HUES64 (cell line): ENCODE data around the gene APBB2.

ENCODE experiments used
- H3K27ac ChIP-seq: 2 replicates; pipeline ENCODE4 v1.7.0; 2013; ENCODE audit warnings: low read depth, low read length, inconsistent platforms
- H3K27me3 ChIP-seq: 2 replicates; pipeline ENCODE4 v1.6.1; 2013; ENCODE audit warnings: mild to moderate bottlenecking, low read length; ENCODE audit not compliant: insufficient read depth
- H3K36me3 ChIP-seq: 2 replicates; pipeline ENCODE4 v1.6.1; 2013; ENCODE audit warnings: mild to moderate bottlenecking, low read length; ENCODE audit not compliant: insufficient read depth
- H3K4me1 ChIP-seq: 2 replicates; pipeline ENCODE4 v1.6.1; 2013; ENCODE audit warnings: mild to moderate bottlenecking, low read length, moderate library complexity; ENCODE audit not compliant: insufficient read depth
- H3K4me3 ChIP-seq: 2 replicates; pipeline ENCODE4 v1.5.1; 2013; ENCODE audit warnings: mild to moderate bottlenecking, low read length, moderate library complexity
- H3K9ac ChIP-seq: 2 replicates; pipeline ENCODE4 v1.6.1; 2013; ENCODE audit warnings: mild to moderate bottlenecking, low read depth, low read length
- H3K9me3 ChIP-seq: 2 replicates; pipeline ENCODE4 v1.6.1; 2013; ENCODE audit warnings: low read depth, low read length; ENCODE audit not compliant: insufficient read depth
- WGBS: fragments of 150-250, 120-280 bp; methylation state at CpG from one replicate; pipeline ENCODE4 v1.1.7; 2013; ENCODE audit warnings: missing lambda C conversion rate; 5-methylcytosine and 5-hydroxymethylcytosine counted together

Gene APBB2

DNA sequence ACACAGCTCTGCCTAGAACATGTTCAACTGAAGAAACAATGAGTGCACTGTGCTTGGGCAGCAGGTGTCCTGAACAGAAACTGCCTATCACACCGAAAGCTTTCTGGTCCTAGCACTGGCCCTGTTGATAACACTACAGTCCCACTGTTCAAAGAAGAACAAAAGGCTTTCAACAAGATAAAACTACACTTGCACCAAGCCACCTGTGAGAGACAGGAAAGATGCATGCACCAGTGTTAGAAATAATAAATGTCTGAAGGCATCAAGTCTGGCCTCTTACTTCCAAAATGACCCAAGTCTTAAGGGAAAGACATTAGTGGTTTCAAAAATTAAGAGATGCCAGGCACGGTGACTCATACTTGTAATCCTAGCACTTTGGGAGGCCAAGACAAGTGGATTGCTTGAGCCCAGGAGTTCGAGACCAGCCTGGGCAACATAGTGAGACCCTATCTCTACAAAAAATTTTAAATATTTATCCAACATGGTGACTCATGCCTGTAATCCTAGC, 68.7 kb downstream of the APBB2 start:
- WGBS = 78% methylated on average over 3 of the region's 3 CpGs
- H3K4me1 ChIP-seq = peaks cover 24% of the 10 kb centered on the region
- H3K27ac ChIP-seq = no peak overlapping the region
- H3K4me3 ChIP-seq = no peak overlapping the region
- peaks cover 3% of the 10 kb centered on the region; the same call in 1 of the 2 replicates for H3K36me3 ChIP-seq
- H3K9me3 ChIP-seq = no peaks in the 10 kb centered on the region
- H3K9ac ChIP-seq = peak overlapping the region; percentile 14; the same call in 1 of the 2 replicates
- H3K27me3 ChIP-seq = no peaks in the 10 kb centered on the region

DNA sequence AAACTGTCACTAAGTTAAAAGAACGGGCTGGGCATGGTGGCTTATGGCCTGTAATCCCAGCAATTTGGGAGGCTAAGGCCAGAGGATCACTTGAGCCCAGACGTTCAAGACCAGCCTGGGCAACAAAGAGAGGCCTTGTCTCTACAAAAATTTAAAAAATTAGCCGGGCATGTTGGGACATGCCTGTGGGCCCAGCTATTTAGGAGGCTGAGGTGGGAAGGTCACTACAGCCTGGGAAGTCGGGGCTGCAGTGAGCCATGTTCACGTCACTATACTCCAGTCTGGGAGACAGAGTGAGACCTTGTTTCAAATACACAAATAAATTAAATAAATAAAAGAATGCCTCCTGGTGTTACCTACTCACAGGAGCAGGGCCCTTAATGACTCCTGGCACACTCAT, 69.5 kb downstream of the APBB2 start:
- H3K4me3 ChIP-seq = no peak overlapping the region
- H3K27me3 ChIP-seq = no peaks in the 10 kb centered on the region
- H3K9ac ChIP-seq = 0 out of 2 replicates have a peak overlapping the region, but pooled peaks have one; percentile 14
- no peaks in the 10 kb centered on the region for H3K9me3 ChIP-seq
- no peak overlapping the region for H3K27ac ChIP-seq
- WGBS = 73% methylated on average over 5 of the region's 5 CpGs
- H3K36me3 ChIP-seq = peaks cover 3% of the 10 kb centered on the region; the same call in 1 of the 2 replicates
- H3K4me1 ChIP-seq = peaks cover 28% of the 10 kb centered on the region

DNA sequence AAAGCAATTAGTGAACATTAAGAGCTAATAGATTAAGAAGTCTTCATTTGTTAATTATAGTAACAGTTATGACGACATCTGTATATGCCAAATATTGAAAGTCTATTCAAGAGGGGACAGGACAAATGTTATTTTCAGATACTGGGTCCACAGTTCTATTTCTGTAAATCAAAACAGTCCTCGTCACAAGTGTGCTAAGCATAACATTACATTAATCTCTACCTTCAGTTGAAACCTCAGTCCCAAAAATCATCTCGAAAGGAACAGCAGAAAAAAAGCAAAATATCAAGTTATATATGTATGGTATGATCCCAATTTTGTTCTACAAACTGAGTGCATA, 70.3 kb downstream of the APBB2 start:
- H3K4me1 ChIP-seq = peaks cover 28% of the 10 kb centered on the region
- H3K4me3 ChIP-seq = no peak overlapping the region
- no peak overlapping the region for H3K27ac ChIP-seq

DNA sequence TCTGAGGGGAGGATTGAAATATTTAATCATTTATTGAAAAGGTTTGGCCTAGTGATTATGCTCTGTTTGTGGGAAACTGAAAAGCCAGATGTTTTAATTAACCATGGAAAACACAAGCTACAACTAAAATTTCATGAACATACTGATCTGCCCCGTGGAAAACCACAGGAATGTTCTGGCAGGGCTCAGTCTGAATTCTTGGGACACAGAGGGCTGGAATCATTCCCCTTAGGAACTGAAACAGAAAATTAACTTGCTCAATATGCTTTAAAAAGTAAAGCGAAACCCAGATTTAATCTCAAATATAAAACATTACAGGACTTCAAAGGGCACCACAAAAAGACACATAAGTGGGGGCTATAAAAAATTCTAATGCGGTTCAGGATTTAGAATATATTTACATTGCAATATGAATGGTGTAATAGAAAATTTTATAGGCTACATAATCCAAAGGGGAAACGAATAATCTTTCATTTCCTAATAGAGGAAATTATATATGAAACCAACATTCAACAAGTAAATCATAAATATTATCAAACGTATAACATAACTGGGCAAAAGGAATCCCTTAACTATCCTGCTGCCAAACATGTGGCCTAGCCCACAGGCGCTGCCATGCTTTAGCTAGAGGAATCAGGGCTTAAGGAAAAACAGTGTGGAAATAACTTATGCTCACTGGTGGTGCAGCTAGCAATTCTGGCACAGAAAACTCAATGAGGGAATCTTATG, 70.9 kb downstream of the APBB2 start:
- H3K4me3 ChIP-seq = no peak overlapping the region
- peaks cover 3% of the 10 kb centered on the region; the same call in 1 of the 2 replicates for H3K36me3 ChIP-seq
- H3K27ac ChIP-seq = no peak overlapping the region
- H3K4me1 ChIP-seq = peaks cover 28% of the 10 kb centered on the region
- no peaks in the 10 kb centered on the region for H3K27me3 ChIP-seq
- H3K9ac ChIP-seq = no peak overlapping the region
- no peaks in the 10 kb centered on the region for H3K9me3 ChIP-seq
- WGBS = 88% methylated on average over 3 of the region's 6 CpGs

More for the DNA sequence above, 70.3 kb downstream of the APBB2 start:
- Histone ChIP-seq H3K27me3 (no peaks in the 10 kb centered on the region), H3K9me3 (no peaks in the 10 kb centered on the region), H3K9ac (no peak overlapping the region), H3K36me3 (peaks cover 3% of the 10 kb centered on the region; the same call in 1 of the 2 replicates)
- 97% methylated on average over 3 of the region's 3 CpGs for WGBS

DNA sequence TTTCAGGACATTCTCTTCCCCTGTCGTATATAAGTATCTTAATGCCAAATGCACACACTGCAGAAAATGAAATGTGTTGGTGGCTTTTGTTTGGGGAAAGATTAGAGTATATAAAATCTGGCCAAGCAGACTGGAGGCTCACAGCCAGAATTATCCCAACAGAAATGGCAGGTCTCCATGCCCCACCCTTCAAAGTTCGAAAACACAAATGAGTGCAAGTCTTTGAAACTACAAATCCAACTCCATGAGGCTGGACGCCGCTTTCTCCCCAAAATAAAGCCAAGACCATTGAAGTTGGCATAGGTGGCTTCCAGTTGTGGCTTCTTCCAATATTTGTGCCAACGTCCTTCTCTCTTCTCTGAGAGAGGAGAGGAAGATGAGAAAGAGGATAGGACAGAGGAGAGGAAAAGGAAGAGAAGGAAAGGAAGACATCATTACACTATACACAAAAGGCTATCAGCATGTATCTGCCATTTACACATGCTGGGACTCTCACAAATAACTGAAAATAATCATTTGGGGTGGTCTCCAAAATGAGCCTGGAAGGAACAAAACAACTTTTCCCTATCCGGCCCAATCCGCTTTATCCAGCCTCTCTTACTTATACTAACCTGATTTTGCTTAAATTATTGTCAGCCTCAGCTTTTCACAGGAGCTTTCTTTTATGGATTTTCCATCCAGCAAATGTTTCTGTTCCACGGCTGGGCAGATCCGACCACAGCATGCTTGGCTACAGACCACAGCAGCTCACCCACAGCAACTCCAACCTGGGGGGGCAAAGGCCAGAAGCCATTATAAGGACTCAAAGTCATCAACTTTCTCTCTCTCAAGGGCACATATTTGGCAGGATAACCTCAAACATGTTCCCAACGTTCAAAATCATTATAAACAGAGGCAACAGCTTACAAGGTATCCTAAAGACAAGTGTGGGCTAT, 71.7 kb downstream of the APBB2 start:
- Histone ChIP-seq H3K4me1 (peaks cover 27% of the 10 kb centered on the region), H3K27me3 (no peaks in the 10 kb centered on the region), H3K27ac (no peak overlapping the region), H3K4me3 (no peak overlapping the region), H3K36me3 (peaks cover 3% of the 10 kb centered on the region; the same call in 1 of the 2 replicates), H3K9ac (no peak overlapping the region), H3K9me3 (no peaks in the 10 kb centered on the region)
- 93% methylated on average over 8 of the region's 10 CpGs for WGBS

DNA sequence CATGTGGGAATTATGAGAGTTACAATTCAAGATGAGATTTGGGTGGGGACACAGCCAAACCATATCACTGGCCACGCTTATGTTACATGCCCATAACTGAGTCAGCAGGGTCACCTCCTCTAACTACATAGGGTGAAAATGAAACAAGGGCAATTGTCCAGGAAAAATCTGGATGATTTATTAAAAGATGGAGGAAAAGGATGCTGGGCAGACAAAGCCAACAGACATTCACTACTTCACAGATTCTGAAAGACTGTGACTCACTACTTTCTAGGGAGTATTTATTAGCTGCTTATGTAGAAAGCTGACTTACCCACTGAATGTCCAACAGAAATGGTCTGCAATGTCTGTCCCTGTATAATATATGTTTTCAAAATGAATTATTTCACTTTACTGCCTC, 72.4 kb downstream of the APBB2 start:
- no peak overlapping the region for H3K4me3 ChIP-seq
- H3K36me3 ChIP-seq = peaks cover 3% of the 10 kb centered on the region; the same call in 1 of the 2 replicates
- no peak overlapping the region for H3K27ac ChIP-seq
- no peaks in the 10 kb centered on the region for H3K9me3 ChIP-seq
- H3K27me3 ChIP-seq = no peaks in the 10 kb centered on the region
- peaks cover 21% of the 10 kb centered on the region for H3K4me1 ChIP-seq
- no peak overlapping the region for H3K9ac ChIP-seq
- WGBS = no CpG with 5 or more reads among the region's 1 CpG

DNA sequence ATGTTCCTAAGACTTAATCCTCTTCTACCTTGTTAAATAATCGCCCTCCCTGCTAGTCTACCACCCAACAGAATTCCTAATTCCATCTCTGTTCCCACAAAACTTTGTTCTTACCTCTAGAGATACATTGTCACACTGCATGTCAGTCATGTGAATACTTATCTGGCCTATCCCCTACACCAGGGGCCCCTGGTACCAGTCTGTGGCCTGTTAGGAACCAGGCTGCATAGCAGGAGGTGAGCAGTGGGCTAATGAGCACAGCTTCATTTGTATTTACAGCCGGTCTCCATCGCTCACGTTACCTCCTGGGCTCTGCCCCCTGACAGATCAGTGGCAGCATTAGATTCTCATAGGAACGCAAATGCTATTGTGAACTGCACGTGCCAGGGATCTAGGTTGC, 73.9 kb downstream of the APBB2 start:
- Histone ChIP-seq H3K4me1 (peaks cover 28% of the 10 kb centered on the region), H3K9me3 (no peaks in the 10 kb centered on the region), H3K4me3 (no peak overlapping the region), H3K27ac (no peak overlapping the region), H3K9ac (no peak overlapping the region), H3K36me3 (peaks cover 3% of the 10 kb centered on the region; the same call in 1 of the 2 replicates), H3K27me3 (no peaks in the 10 kb centered on the region)
- 77% methylated on average over 6 of the region's 6 CpGs for WGBS

DNA sequence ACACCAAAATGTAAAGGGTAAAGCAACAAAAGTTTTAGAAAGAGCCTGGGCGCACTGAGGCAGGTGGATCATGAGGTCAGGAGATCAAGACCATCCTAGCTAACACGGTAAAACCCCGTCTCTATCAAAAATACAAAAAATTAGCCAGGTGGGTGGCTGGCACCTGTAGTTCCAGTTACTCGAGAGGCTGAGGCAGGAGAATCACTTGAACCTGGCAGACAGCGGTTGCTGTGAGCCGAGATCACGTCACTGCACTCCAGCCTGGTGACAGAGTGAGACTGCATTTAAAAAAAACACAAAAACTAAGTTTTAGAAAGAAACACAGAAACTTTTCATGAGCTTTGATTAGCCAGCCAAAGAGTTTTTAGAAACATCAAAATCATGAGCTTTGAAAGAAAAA, 76.5 kb downstream of the APBB2 start:
- no peak overlapping the region for H3K4me3 ChIP-seq
- no peak overlapping the region for H3K9ac ChIP-seq
- H3K36me3 ChIP-seq = peaks cover 3% of the 10 kb centered on the region; the same call in 1 of the 2 replicates
- 97% methylated on average over 7 of the region's 7 CpGs for WGBS
- H3K27me3 ChIP-seq = no peaks in the 10 kb centered on the region
- no peaks in the 10 kb centered on the region for H3K9me3 ChIP-seq
- no peak overlapping the region for H3K27ac ChIP-seq
- H3K4me1 ChIP-seq = peaks cover 42% of the 10 kb centered on the region

DNA sequence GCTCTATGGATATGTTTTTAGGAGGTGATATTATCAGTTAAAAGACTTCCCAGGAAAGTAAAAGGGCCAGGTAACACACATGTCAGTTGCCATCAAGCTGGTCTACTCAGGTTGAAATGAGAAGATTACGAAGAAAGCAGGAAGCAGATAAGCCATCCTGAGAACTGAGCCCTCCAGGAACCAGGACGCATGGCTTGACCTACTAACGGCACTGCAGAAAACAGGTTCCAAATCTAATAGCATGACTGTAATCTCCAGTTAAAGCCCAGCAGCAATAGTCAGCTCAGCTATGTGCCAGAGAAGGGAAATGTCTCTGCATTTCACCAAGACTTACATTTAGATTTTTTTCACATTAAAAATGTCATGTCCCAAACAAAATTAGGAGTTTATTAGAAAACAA, 77.9 kb downstream of the APBB2 start:
- no peak overlapping the region for H3K9ac ChIP-seq
- no peaks in the 10 kb centered on the region for H3K9me3 ChIP-seq
- H3K4me3 ChIP-seq = no peak overlapping the region
- H3K27me3 ChIP-seq = no peaks in the 10 kb centered on the region
- peaks cover 3% of the 10 kb centered on the region; the same call in 1 of the 2 replicates for H3K36me3 ChIP-seq
- no peak overlapping the region for H3K27ac ChIP-seq
- H3K4me1 ChIP-seq = peaks cover 46% of the 10 kb centered on the region
- WGBS = 78% methylated on average over 3 of the region's 3 CpGs

DNA sequence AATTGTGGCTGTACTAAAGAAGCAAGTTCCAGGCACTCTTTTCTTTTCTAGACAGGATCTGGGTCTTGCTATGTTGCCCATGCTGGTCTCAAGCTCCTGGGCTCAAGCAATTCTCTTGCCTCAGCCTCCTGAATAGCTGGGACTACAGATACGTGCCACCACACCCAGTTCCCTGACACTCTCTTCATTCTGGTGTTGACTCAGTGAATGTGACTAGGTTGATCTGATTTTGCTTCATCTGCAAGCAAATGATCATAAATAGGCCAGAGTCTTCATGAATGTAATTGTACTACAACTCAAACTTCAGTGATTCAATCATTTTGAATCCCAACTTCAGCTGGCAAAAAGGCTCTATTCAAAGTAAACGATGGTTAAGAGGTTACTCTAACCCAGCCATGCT, 78.5 kb downstream of the APBB2 start:
- Histone ChIP-seq H3K4me1 (peaks cover 46% of the 10 kb centered on the region), H3K9me3 (no peaks in the 10 kb centered on the region), H3K27me3 (no peaks in the 10 kb centered on the region), H3K4me3 (no peak overlapping the region), H3K36me3 (no peaks in the 10 kb centered on the region), H3K27ac (peak overlapping the region; percentile 3; the same call in 1 of the 2 replicates), H3K9ac (no peak overlapping the region)
- 92% methylated on average over 2 of the region's 2 CpGs for WGBS

DNA sequence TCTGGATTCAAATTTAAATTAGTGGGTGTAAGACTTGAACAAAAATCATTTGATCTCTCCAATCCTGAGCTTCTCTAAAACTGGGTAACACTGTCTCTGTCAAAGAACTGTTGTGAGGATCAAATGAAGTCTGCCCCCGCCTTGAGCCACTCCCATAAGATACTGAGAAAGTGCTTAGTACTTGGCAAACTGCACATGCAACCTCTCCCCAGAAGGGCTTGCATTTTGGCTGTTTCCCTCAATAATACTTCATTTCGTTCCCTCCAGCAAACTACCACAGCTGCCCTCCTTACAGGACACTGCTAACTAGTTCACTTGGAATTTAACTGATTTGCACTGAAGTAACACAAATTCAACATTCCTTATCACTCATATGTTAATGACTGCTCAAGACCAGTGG, 79.8 kb downstream of the APBB2 start:
- Histone ChIP-seq H3K36me3 (no peaks in the 10 kb centered on the region), H3K4me3 (0 out of 2 replicates have a peak overlapping the region, but pooled peaks have one; percentile 0), H3K9me3 (no peaks in the 10 kb centered on the region), H3K4me1 (peaks cover 41% of the 10 kb centered on the region), H3K27ac (peak overlapping the region; percentile 62; the same call in 1 of the 2 replicates), H3K9ac (peak overlapping the region; percentile 1; the same call in 1 of the 2 replicates), H3K27me3 (no peaks in the 10 kb centered on the region)
- 40% methylated on average over 2 of the region's 2 CpGs for WGBS
